ENCODE measurements around the gene RRAS. TPM values are rescaled to one million over a fixed set of nuclear protein-coding genes. Genes with fewer than 3 reads are reported as not detected.

Gene RRAS
- polyA plus RNA-seq, 1 of the 3 experiments (the other 2 are of a cell fraction): 141 TPM

DNA sequence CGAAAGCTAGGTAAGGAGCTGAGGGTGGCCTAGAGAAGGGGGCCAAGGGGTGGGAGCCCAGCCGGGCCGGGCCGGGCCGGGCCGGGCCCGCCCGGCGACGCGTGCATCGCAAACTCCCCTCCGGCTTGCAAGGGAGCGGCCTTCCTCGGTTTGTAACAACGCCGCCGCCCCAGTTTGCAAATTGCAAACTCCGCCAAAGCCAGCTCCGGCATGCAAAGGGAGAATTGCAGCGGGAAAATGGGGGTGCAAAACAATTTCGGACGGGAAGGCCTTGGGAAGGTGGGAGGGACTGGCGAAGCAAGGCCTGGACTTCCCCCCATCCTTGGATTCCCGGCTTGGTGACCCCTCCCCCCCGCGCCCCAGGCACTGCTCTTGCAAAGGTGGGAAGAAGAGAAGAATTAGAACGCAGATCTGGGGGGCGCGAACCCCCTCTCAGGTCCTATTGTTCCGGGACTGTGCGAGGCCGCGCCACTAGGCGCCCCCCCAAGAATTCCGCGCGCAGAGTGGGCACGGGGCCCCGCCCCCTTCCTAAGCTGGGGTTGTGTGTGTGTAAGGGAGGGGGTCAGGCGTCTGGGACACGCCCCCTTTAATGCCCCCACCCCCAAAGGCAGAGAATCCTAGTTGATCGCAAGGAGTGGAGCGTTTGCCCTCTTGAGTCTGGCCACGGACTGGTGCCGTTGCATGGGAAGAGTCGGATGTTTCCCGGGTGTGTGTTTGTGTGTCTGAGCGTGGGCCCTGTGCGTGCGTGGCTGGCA lies 48.0 kb downstream of the RRAS start:
- peaks cover 29% of the 10 kb centered on the region for H3F3A ChIP-seq (replicated peaks; ENCODE audit: insufficient read depth)
- peaks cover 12 to 26% of the 10 kb centered on the region in 2 experiments for H3K36me3 ChIP-seq (replicated peaks in 1 of 2; ENCODE audit: control insufficient read depth in 1 of 2, insufficient read depth in 2 of 2, low read length in 1 of 2)
- H3K9me2 ChIP-seq: no peaks in the 10 kb centered on the region
- H3K27me3 ChIP-seq (ENCODE audit: insufficient read depth): no peaks in the 10 kb centered on the region
- H3K4me3 ChIP-seq (ENCODE audit: low read depth in 2 of 2, low read length in 1 of 2): peak overlapping the region; percentile 79 to 90
- peak overlapping the region; percentile 75 to 95 for H3K27ac ChIP-seq (ENCODE audit: low read depth in 2 of 2, low read length in 1 of 2)
- peaks cover 41% of the 10 kb centered on the region for H3K79me2 ChIP-seq (ENCODE audit: insufficient read depth)
- H4K20me1 ChIP-seq (ENCODE audit: insufficient read depth): peaks cover 29% of the 10 kb centered on the region
- H3K9ac ChIP-seq: peak overlapping the region; percentile 88
- TF ChIP-seq CHD2 (IDR thresholded peaks at IDR 0.05; ENCODE audit: low read length, partially characterized antibody): peak; percentile 20
- TF ChIP-seq MXI1 (IDR thresholded peaks at IDR 0.05; ENCODE audit: low read depth, low read length): peak; percentile 59; the same call in 1 of the 2 replicates
- 0 out of 2 replicates have a peak, but pooled peaks have one; percentile 46 for TF ChIP-seq SIN3A (IDR thresholded peaks at IDR 0.05; ENCODE audit: borderline replicate concordance, low read depth, low read length)
- TF ChIP-seq, protein P1, sequence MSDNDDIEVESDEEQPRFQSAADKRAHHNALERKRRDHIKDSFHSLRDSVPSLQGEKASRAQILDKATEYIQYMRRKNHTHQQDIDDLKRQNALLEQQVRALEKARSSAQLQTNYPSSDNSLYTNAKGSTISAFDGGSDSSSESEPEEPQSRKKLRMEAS (IDR thresholded peaks at IDR 0.05; ENCODE audit: low read depth): 0 out of 2 replicates have a peak, but pooled peaks have one; percentile 10
- TF ChIP-seq, protein P2, sequence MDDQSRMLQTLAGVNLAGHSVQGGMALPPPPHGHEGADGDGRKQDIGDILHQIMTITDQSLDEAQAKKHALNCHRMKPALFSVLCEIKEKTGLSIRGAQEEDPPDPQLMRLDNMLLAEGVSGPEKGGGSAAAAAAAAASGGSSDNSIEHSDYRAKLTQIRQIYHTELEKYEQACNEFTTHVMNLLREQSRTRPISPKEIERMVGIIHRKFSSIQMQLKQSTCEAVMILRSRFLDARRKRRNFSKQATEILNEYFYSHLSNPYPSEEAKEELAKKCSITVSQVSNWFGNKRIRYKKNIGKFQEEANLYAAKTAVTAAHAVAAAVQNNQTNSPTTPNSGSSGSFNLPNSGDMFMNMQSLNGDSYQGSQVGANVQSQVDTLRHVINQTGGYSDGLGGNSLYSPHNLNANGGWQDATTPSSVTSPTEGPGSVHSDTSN (IDR thresholded peaks at IDR 0.05): no peak
- DNase-seq: peak; percentile 62
- WGBS (ENCODE audit: low lambda C conversion rate): 1% methylated on average over 19 of the region's 51 CpGs
- no peak overlapping the region for H2AFZ ChIP-seq (ENCODE audit: low read depth)
- H3K4me1 ChIP-seq (ENCODE audit: control insufficient read depth in 1 of 2, insufficient read depth in 2 of 2, low read depth in 1 of 2, low read length in 1 of 2): peaks cover 0 to 12% of the 10 kb centered on the region in 2 experiments; a peak in 1 of 4 replicates
- H3K9me3 ChIP-seq: no peaks in the 10 kb centered on the region
- ChIA-PET CTCF (interaction anchor here (1.0 kb wide), 2 partner anchors 40 to 80 kb away, joined by 3 read pairs; no protein-coding TSS in a partner anchor), POLR2A (interaction anchor here (0.6 to 1.1 kb wide), 3 partner anchors 9 to 48 kb away, joined by 3 read pairs; partner anchors contain the start of gene RRAS)
- H3K4me2 ChIP-seq: peak overlapping the region; percentile 98

DNA sequence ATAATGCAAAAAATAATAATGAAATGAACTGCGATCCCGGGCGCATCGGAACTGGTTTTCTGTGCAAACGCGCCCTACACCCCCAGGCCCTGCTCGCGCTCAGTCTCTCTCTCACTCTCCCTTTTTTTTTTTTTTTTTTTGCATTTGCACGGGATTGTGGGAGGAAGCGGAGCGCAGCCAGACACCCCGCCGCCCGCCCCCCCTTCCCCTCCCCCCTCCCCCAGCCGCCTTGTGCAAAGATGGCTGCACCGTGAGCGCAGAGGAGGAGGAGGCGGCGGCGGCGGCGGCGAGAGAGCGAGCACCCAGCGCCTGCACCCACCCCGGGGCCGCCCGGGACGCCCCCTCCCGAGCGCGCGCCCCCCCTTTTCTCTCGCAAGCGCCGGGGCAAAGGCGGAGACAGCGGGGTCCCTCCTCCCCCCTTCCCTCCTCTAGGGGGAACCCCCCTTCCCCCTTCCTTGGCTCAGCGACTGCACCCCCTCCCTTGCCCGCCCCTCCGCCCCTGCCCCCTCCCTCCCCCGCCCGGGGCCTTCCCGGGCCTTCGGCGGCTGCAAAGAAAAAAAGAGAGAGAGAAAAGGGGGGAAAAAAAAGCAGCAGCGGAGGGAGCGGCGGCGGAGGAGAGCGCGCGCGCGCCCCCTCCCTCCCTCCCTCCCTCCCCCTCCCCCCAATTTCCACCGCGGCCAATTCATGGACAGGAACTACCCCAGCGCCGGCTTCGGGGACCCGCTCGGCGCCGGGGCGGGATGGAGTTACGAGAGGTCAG lies 48.8 kb downstream of the RRAS start, which contains the start of gene PRR12:
TSS of gene PRR12 (plus strand) at position 212 of the 760 bp plus-strand sequence. CDS start at position 685, 473 bp downstream.
- no peaks in the 10 kb centered on the region for H3K9me2 ChIP-seq
- H3K36me3 ChIP-seq (replicated peaks in 1 of 2; ENCODE audit: control insufficient read depth in 1 of 2, insufficient read depth in 2 of 2, low read length in 1 of 2): peaks cover 12 to 20% of the 10 kb centered on the region in 2 experiments
- H3K9ac ChIP-seq: peak within 1 kb of the TSS; percentile 88
- H4K20me1 ChIP-seq (ENCODE audit: insufficient read depth): peaks cover 27% of the 10 kb centered on the region
- no peaks in the 10 kb centered on the region for H3K9me3 ChIP-seq
- H3K4me2 ChIP-seq: peak within 1 kb of the TSS; percentile 99
- peaks cover 0 to 12% of the 10 kb centered on the region in 2 experiments; a peak in 1 of 4 replicates for H3K4me1 ChIP-seq (ENCODE audit: control insufficient read depth in 1 of 2, insufficient read depth in 2 of 2, low read depth in 1 of 2, low read length in 1 of 2)
- H3K27ac ChIP-seq (ENCODE audit: low read depth in 2 of 2, low read length in 1 of 2): peak within 1 kb of the TSS; percentile 78 to 95
- peak; percentile 89 for DNase-seq
- H3K79me2 ChIP-seq (ENCODE audit: insufficient read depth): peaks cover 37% of the 10 kb centered on the region
- WGBS (ENCODE audit: low lambda C conversion rate): under 1% methylated on average over 51 of the region's 66 CpGs
- CTCF ChIA-PET: interaction anchor here (1.0 to 1.5 kb wide), 7 partner anchors 21 to 112 kb away, joined by 3 to 7 read pairs (median 3); no protein-coding TSS in a partner anchor
- POLR2A ChIA-PET: interaction anchor here (1.1 to 1.5 kb wide), 2 partner anchors 10 to 49 kb away, joined by 3 to 11 read pairs; partner anchors contain the start of genes NOSIP, PRRG2 and RRAS
- peaks cover 29% of the 10 kb centered on the region for H3F3A ChIP-seq (replicated peaks; ENCODE audit: insufficient read depth)
- H3K27me3 ChIP-seq (ENCODE audit: insufficient read depth): no peaks in the 10 kb centered on the region
- peak within 1 kb of the TSS; percentile 7; the same call in 1 of the 2 replicates for H2AFZ ChIP-seq (ENCODE audit: low read depth)
- H3K4me3 ChIP-seq (ENCODE audit: low read depth in 2 of 2, low read length in 1 of 2): peak within 1 kb of the TSS; percentile 79 to 90
- TF ChIP-seq, protein P3, sequence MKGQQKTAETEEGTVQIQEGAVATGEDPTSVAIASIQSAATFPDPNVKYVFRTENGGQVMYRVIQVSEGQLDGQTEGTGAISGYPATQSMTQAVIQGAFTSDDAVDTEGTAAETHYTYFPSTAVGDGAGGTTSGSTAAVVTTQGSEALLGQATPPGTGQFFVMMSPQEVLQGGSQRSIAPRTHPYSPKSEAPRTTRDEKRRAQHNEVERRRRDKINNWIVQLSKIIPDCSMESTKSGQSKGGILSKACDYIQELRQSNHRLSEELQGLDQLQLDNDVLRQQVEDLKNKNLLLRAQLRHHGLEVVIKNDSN (IDR thresholded peaks at IDR 0.05; ENCODE audit: borderline replicate concordance, low read depth): no peak
- TF ChIP-seq FOXM1 (IDR thresholded peaks at IDR 0.05; ENCODE audit: low read depth): no peak
- peak; percentile 33; the same call in 1 of the 2 replicates for TF ChIP-seq RCOR1 (IDR thresholded peaks at IDR 0.05; ENCODE audit: low read length)
- TF ChIP-seq SIN3A (IDR thresholded peaks at IDR 0.05; ENCODE audit: borderline replicate concordance, low read depth, low read length): no peak
- TF ChIP-seq MEF2A (IDR thresholded peaks at IDR 0.05; ENCODE audit: borderline replicate concordance, low read depth): no peak
- no peak for TF ChIP-seq TEAD4 (IDR thresholded peaks at IDR 0.05; ENCODE audit: borderline replicate concordance, insufficient read depth)
- TF ChIP-seq FOXJ3 (CRISPR knock-in tag; IDR thresholded peaks at IDR 0.05): no peak
- TF ChIP-seq JUND (IDR thresholded peaks at IDR 0.05): no peak; the same call in 1 of the 2 replicates
- TF ChIP-seq, protein P2 (IDR thresholded peaks at IDR 0.05): no peak
- peak; percentile 67; the same call in 1 of the 2 replicates for TF ChIP-seq POLR2AphosphoS5 (IDR thresholded peaks at IDR 0.05; ENCODE audit: low read depth, low read length)
- TF ChIP-seq TAF1 (IDR thresholded peaks at IDR 0.05; ENCODE audit: borderline replicate concordance, low read depth, low read length): peak; percentile 78
- TF ChIP-seq RFX5 (IDR thresholded peaks at IDR 0.05; ENCODE audit: low read length): no peak
- TF ChIP-seq, protein P4, sequence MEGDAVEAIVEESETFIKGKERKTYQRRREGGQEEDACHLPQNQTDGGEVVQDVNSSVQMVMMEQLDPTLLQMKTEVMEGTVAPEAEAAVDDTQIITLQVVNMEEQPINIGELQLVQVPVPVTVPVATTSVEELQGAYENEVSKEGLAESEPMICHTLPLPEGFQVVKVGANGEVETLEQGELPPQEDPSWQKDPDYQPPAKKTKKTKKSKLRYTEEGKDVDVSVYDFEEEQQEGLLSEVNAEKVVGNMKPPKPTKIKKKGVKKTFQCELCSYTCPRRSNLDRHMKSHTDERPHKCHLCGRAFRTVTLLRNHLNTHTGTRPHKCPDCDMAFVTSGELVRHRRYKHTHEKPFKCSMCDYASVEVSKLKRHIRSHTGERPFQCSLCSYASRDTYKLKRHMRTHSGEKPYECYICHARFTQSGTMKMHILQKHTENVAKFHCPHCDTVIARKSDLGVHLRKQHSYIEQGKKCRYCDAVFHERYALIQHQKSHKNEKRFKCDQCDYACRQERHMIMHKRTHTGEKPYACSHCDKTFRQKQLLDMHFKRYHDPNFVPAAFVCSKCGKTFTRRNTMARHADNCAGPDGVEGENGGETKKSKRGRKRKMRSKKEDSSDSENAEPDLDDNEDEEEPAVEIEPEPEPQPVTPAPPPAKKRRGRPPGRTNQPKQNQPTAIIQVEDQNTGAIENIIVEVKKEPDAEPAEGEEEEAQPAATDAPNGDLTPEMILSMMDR (IDR thresholded peaks at IDR 0.05): no peak
- no peak for TF ChIP-seq TCF12 (IDR thresholded peaks at IDR 0.05)
- TF ChIP-seq NRF1 (IDR thresholded peaks at IDR 0.05; ENCODE audit: low read depth, low read length): no peak
- peak; percentile 69 for TF ChIP-seq YY1 (IDR thresholded peaks at IDR 0.05; ENCODE audit: low read depth)

All from SK-N-SH (cell line).